Limb (tissue), 2 donors: Measurements from ENCODE around the gene S100P.

Source experiments
- DNase-seq, 2 donors: peaks; one replicate each; pipeline ENCODE4 v3.0.0-alpha.2; 2016; ENCODE audit errors: extremely low spot score in 2 of 2

S100P gene

GRCh38 chr4:6697131-6697530, 3.5 kb downstream of the S100P start:
- DNase-seq = no peak

DNA sequence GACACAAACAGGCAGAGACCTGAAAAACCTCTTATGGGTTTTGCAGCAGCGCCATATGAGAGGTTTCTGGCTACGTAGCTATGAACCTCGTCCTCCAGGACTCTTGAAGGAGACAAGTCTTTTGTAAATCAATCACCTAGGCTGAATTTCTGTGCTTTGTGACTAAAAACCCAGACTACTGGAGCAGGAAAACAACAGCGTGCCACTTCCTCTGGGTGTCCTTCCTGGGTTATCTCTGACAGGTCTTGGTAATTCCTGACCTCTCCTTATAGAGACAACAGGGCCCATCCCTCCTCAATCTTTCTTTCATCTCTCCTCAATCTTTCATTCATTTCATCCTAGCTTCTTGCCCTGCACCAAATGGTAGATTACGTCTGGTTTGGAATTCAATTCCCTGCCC, 5.7 kb downstream of the S100P start:
- no peak for DNase-seq

- DNase-seq = no peak
These were observed 6.2 kb downstream of the S100P start for GRCh38 chr4:6699903-6700302.

DNA sequence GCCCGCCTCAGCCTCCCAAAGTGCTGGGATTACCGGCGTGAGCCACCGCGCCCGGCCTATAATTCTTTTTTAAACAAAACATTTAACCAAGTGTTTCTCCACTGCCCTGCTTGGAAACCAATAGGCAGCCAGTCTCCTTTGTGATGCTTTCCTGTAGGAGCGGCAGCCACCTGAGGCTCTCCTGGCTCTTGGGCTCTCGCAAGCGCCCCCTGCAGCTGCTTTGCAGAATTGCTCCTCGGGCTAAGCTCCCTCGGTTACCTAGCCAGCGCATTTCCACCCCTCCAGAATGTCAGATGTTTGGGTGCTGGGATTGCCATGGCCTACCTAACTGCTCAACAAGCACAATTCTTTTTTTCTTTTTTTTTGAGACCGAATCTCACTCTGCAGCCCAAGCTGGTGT, 7.7 kb downstream of the S100P start:
- DNase-seq = no peak

- DNase-seq = no peak
These were observed 9.1 kb downstream of the S100P start for GRCh38 chr4:6702761-6703160.

DNA sequence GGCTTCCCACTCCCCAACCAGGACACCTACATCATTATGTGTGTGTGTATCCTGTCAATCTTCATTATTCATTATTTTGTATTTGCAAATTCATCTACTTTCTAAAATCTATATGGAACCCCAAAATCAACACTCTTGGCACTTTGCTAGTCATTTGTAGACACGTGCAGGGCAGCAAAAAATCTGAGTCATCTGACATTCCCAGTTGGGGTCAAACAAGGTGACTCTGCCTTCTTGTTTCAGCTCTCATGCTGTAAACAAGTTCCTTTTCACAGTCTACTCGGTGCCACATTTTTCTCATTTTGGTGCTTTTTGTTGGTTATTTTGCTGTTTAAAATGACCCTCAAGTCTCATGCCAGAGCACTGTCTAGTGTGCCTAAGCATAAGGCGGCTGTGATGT, 10.1 kb downstream of the S100P start:
- no peak for DNase-seq

- DNase-seq = no peak
These were observed 12.0 kb downstream of the S100P start for GRCh38 chr4:6705646-6706045.

DNA sequence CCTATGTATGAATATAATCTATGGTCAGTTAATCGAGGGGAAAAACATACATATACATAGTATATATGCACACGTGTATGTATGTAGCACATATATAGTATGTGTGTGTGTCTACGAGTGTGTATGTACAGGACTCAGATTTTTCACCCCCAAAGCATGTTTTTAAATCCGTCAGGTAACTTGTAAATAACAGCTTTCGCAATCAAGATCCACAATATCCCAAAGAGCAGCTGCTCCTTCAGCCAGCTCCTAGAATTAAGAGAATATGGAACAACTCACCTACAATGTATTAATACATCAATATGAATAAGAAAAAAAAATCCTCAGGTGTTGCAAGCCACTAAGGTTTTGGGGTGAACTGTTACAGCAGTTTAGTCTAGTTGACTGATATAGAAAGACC, 12.5 kb downstream of the S100P start:
- DNase-seq = no peak

DNA sequence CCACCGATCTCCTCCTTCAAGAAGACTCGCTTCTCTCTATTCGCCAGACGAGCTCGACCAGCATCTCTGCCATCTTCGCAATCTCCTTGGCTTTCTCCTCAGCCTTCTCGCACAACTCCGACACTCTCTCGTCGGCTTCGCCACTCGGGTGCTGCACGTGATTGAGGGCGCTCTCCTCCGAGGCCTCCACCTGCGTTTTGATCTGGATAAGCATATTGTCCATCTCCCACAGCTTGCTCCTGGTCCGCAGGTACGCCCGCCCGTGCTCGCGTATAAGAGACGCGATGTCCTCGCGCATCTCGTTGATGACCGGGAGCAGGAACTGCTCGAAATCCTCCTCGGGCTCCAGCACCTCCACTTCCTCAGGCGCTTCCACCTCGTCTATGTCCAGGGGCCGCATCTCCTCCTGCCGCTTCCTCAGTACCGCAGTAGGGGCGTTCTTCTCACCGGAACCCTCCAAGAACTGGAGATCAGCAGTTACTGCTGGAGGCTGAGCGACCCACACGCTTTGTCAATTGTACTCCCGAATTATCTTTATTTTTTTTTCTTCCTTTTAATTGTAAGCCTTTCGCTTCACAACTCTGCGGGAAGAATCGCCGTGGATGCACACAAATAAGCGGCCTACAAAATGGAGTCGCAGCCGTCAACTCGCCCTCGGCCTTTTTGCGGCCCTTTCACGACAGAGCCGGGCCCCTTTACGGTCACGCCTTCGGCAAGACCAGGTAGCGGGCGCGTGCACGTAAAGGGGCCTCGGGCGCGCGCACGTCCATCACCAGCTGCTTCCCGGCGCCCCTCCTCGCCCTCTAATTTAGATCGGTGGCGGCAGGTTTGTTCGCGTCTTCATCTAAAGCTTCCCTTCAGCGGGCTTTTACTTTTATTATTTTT, 15.8 kb downstream of the S100P start, which contains the start of gene MRFAP1L1:
Gene MRFAP1L1 (minus strand): TSS at position 636 of the 885 bp plus-strand sequence. CDS start 236 bp downstream, at position 400.
- peak; percentile 97 to 98 for DNase-seq

DNA sequence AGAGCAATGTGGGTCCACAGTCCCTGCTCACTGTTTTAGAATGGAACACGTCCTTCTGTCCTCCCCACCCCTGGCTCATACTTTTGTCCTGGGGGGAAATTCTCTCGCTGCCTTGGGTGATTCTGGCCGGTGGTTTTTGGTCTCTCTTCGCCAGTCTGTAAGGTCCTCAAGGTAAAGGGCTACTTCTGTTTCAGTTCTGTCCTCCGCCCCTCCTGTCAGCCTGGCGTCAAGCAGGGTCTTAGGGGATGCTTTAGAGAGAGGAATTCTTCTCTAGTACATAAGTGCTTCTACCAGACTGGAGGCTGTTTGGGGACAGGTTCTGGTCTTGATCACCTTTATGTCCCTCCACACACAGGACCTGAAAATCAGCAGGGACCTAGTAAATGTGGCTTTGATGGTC, 16.6 kb downstream of the S100P start:
- DNase-seq = no peak

- DNase-seq = no peak
These were observed 17.3 kb downstream of the S100P start for GRCh38 chr4:6710996-6711395.

- DNase-seq = no peak
These were observed 21.3 kb downstream of the S100P start for GRCh38 chr4:6714954-6715353.

- no peak for DNase-seq
These were observed 22.0 kb downstream of the S100P start for GRCh38 chr4:6715704-6716017.

DNA sequence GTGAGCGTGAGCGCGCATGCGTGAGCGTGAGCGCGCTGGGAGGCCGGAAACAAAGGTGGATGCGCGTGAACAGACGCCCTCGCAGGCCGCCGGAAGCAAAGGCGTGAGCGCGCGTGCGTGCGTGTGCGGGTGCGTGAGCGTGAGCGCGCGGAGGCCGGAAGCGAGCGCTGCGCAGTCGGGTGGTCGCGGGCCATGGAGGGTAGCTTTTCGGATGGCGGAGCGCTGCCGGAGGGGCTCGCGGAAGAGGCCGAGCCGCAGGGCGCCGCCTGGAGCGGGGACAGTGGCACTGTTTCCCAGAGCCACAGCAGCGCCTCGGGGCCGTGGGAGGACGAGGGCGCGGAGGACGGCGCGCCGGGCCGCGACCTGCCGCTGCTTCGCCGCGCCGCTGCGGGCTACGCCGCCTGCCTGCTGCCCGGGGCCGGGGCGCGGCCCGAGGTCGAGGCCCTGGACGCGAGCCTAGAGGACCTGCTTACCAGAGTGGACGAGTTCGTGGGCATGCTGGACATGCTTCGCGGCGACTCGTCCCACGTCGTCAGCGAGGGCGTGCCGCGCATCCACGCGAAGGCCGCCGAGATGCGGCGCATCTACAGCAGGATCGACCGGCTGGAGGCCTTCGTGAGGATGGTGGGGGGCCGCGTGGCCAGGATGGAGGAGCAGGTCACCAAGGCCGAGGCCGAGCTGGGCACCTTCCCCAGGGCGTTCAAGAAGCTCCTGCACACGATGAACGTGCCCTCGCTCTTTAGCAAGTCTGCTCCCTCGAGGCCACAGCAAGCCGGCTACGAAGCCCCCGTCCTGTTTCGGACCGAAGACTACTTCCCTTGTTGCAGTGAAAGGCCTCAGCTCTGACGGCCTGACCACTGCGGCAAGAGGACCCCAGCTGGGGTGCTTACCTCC, 22.6 kb downstream of the S100P start, which contains the start of gene BLOC1S4:
Gene BLOC1S4 (plus strand): TSS at position 157 of the 894 bp plus-strand sequence. CDS start 36 bp downstream, at position 193.
- peak; percentile 92 to 95 for DNase-seq

DNA sequence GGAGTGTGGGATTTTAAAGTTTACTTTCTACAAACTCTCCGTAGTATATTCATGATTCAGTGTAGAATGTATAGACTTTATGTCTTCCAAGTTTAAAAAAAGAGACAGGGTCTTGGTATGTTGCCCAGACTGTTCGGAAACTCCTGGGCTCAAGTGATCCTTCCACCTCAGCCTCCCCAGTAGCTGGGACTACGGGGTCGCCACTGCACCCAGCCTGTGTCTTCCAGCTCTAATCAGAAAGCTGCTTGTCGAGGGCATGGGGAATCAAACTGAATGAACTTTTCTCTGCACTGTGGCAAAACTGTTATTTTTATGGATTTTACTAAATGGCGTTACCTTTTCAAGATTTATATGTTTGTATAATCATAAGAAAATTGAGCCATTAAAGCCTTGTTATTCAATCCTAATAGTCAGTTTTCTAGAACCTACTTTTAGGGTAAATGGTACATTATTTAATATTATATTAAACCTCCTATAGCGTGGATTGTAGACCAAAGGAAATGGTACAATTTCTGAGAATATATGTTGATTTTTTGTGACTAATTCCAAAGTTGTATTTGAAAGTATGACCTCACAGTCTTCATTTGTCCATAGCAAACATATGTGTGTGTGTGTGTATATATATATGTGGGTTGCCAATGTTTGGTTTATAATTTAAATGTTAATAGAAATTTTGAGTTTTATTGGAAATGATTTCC, 23.4 kb downstream of the S100P start:
- no peak for DNase-seq

- DNase-seq = no peak
These were observed 25.4 kb downstream of the S100P start for GRCh38 chr4:6718932-6719610.

GRCh38 chr4:6719611-6720179, 26.0 kb downstream of the S100P start:
- no peak for DNase-seq

- DNase-seq = peak; percentile 77 to 95
These were observed 26.6 kb downstream of the S100P start for GRCh38 chr4:6720202-6720699.

DNA sequence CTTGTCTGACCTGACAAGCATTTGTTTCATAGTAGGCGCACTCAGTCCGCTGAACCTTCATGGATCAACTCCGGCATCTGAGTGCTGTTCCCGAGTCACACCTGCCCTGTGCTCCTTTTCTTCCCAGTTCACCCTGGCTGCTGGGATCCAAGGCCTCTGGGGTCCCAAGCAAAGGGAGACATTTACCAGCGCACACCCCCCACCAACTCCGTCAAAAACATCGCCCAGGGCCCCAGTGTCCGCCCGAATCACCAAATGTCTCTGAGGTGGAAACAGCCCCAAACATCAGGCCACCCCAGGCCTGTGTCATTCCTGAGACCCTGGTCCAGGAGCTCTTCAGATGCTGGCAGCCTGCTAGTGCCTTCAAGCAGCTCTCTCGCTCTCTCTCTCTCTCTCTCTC, 27.4 kb downstream of the S100P start:
- no peak for DNase-seq

GRCh38 chr4:6722891-6723290, 29.2 kb downstream of the S100P start:
- DNase-seq = no peak

DNA sequence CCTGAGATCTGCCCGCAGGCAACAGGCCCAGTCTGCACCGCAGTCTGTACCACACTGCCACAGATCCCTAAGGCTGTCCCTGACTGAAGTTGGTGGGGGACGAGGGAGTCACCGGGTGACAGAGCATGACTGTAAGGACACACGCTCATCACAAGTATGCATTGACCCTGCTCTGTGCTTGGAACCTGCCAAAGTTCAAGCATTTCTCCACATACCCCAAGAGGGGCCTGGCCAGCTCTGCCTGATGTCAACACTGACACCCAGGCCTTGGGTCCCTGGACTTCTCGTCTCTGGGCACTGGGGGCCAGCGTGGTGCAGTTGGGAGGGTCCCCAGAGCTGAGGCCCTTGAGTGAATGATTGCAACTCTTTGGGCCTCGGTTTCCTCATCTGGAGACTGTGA, 30.2 kb downstream of the S100P start:
- no peak for DNase-seq
